RPMI8226 (cell line): ENCODE results near the gene TAF1B.
A peak's percentile ranks its signal among the peaks of the same experiment; 100 is the strongest.

Experiments
- DNase-seq: peaks from one replicate; pipeline ENCODE4 v3.0.0-alpha.2; 2015

Gene TAF1B

GRCh38 chr2:9843229-9844035 is at the start of gene TAF1B:
TAF1B (plus strand) TSS chr2:9843474; CDS start chr2:9843542, 68 bp downstream.
- DNase-seq: peak; percentile 95

GRCh38 chr2:9793918-9794717 is 49.2 kb upstream of the TAF1B start:
- DNase-seq: no peak

GRCh38 chr2:9795071-9795470 is 48.2 kb upstream of the TAF1B start:
- peak; percentile 43 for DNase-seq

- DNase-seq: no peak
Measured at GRCh38 chr2:9796056-9797010, 46.9 kb upstream of the TAF1B start.

- DNase-seq: no peak
Measured at GRCh38 chr2:9797086-9797485, 46.2 kb upstream of the TAF1B start.

GRCh38 chr2:9797681-9798556 is 45.4 kb upstream of the TAF1B start:
- no peak for DNase-seq

GRCh38 chr2:9799011-9799596 is 44.2 kb upstream of the TAF1B start:
- no peak for DNase-seq

- DNase-seq: peak; percentile 84
Measured at GRCh38 chr2:9799729-9800632, 43.3 kb upstream of the TAF1B start.

- DNase-seq: no peak
Measured at GRCh38 chr2:9800639-9800974, 42.7 kb upstream of the TAF1B start.

GRCh38 chr2:9800975-9801726 is 42.1 kb upstream of the TAF1B start:
- no peak for DNase-seq

- DNase-seq: no peak
Measured at GRCh38 chr2:9802576-9802993, 40.7 kb upstream of the TAF1B start.

- DNase-seq: peak; percentile 59
Measured at GRCh38 chr2:9803023-9803805, 40.1 kb upstream of the TAF1B start.

- DNase-seq: peak; percentile 57
Measured at GRCh38 chr2:9805435-9806297, 37.6 kb upstream of the TAF1B start.

GRCh38 chr2:9806298-9806610 is 37.0 kb upstream of the TAF1B start:
- no peak for DNase-seq

- no peak for DNase-seq
Measured at GRCh38 chr2:9806656-9807055, 36.6 kb upstream of the TAF1B start.

GRCh38 chr2:9807056-9807455 is 36.2 kb upstream of the TAF1B start:
- no peak for DNase-seq

GRCh38 chr2:9807555-9808305 is 35.5 kb upstream of the TAF1B start:
- DNase-seq: no peak
